Measurements from ENCODE around the gene CFAP91. TPM values are rescaled to one million over a fixed set of nuclear protein-coding genes. Genes with fewer than 3 reads are reported as not detected.

The CFAP91 gene
- total RNA-seq, 2 donors from 2014 or later: 21.5 to 47.8 TPM

DNA sequence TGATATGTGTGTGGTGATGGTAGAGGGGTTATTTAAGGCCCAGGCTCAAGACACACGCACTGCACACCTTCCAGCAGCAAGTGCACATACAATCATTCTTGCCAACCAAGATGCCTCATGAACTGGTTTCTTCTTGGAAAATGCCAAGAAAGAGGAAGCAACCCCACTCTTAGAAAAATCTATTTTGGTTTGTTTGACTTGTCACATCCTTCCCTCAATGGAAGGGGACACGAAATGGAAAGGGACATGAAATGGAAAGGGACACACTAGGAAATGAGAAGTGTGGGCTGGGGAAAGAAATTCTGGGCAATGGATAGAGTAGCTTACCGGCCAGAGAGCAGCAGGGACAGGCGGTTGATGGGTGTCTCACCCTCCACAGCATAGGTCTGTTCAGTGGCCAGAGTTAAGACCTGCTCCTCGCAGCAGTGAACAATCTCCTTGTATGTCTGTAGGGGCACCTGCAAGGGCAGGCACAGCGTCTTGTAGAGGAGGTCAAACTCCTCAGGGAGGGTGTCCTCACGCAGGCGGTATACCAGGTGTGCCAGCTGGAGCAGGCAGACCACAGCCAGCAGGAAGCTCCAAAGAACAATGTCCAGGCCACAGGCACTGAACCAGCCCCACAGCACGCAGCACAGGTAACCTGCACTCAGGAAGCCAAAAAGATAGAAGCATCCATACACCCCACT, 43.1 kb upstream of the CFAP91 start:
- Histone ChIP-seq H3K27me3 (no peaks in the 10 kb centered on the region), H3K4me1 (peaks cover 11% of the 10 kb centered on the region), H3K4me3 (no peak overlapping the region), H3K36me3 (replicated peaks in 1 of 2; ENCODE audit: insufficient read depth in 1 of 2, low read depth in 2 of 2) (no peaks in the 10 kb centered on the region), H3K9me3 (no peaks in the 10 kb centered on the region), H3K27ac (no peak overlapping the region)
- ATAC-seq: no peak
- intact Hi-C loops (cut with DNase I): no loop called here
- TF ChIP-seq, protein P1, sequence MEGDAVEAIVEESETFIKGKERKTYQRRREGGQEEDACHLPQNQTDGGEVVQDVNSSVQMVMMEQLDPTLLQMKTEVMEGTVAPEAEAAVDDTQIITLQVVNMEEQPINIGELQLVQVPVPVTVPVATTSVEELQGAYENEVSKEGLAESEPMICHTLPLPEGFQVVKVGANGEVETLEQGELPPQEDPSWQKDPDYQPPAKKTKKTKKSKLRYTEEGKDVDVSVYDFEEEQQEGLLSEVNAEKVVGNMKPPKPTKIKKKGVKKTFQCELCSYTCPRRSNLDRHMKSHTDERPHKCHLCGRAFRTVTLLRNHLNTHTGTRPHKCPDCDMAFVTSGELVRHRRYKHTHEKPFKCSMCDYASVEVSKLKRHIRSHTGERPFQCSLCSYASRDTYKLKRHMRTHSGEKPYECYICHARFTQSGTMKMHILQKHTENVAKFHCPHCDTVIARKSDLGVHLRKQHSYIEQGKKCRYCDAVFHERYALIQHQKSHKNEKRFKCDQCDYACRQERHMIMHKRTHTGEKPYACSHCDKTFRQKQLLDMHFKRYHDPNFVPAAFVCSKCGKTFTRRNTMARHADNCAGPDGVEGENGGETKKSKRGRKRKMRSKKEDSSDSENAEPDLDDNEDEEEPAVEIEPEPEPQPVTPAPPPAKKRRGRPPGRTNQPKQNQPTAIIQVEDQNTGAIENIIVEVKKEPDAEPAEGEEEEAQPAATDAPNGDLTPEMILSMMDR (IDR thresholded peaks at IDR 0.05): no peak
- no peak for TF ChIP-seq POLR2A (IDR thresholded peaks at IDR 0.05)
- DNase-seq: no peak
- WGBS, 2 donors: 79 to 92% methylated on average over 8 to 9 of the region's 9 CpGs

DNA sequence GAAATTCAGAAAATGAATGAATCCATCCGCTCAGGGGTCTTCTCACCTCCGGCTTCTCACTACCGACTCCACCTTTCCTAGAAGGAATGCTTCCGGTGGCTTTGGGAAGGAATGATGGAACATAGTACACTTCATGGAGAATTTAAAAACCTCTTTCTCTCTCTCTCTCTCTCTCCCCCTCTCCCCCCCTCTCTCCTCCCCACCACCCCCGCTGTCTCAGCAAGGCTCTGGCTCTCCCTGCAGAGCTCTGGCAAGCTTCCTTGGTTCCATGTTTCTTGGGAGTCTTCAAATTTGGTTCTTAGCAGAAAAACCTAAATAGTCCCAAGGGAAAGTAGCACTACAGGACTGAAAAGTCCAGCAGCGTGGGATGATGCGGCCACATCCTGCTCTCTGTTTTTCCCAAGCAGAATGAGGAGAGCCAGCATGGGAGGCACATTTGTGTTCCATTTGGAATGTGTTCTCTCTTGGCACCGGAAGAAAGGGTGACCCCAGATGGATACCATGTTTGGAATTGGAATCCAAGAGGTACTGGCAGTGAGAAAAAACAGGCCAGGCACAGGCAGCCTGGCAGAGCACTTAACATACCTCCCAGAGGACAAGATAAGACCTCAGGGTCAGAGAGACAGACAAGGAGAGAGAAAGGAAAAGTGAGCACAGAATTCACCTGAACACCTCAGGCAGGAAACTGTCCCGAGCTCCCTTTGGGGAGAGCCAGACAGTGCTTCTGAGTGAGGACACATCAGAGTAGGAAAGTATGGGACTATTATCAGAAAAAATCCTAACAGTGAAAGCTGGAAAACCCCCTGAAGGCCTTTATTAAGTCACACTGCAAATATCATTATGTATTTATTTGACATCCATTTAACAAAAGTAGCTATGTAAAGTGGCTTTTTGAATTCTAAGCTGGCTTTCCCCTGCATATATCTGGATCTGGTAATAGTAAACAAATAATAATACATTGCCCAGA, 42.1 kb upstream of the CFAP91 start, which contains the start of gene POPDC2:
TSS of gene POPDC2 (minus strand) at position 116 of the 967 bp plus-strand sequence. CDS start 166 bp downstream, outside the sequence.
- H3K27me3 ChIP-seq: no peaks in the 10 kb centered on the region
- intact Hi-C loops (cut with DNase I): no loop called here
- no peak within 1 kb of the TSS for H3K4me3 ChIP-seq
- no peaks in the 10 kb centered on the region for H3K9me3 ChIP-seq
- TF ChIP-seq POLR2A (IDR thresholded peaks at IDR 0.05): no peak
- TF ChIP-seq, protein P1 (IDR thresholded peaks at IDR 0.05): no peak
- H3K4me1 ChIP-seq: peaks cover 11% of the 10 kb centered on the region
- peak; percentile 27 for ATAC-seq
- WGBS, 2 donors: 69 to 81% methylated on average over 9 of the region's 9 CpGs
- H3K27ac ChIP-seq: peak within 1 kb of the TSS in 1 of 4 donors; percentile 19
- no peaks in the 10 kb centered on the region for H3K36me3 ChIP-seq (replicated peaks in 1 of 2; ENCODE audit: insufficient read depth in 1 of 2, low read depth in 2 of 2)
- DNase-seq: no peak

DNA sequence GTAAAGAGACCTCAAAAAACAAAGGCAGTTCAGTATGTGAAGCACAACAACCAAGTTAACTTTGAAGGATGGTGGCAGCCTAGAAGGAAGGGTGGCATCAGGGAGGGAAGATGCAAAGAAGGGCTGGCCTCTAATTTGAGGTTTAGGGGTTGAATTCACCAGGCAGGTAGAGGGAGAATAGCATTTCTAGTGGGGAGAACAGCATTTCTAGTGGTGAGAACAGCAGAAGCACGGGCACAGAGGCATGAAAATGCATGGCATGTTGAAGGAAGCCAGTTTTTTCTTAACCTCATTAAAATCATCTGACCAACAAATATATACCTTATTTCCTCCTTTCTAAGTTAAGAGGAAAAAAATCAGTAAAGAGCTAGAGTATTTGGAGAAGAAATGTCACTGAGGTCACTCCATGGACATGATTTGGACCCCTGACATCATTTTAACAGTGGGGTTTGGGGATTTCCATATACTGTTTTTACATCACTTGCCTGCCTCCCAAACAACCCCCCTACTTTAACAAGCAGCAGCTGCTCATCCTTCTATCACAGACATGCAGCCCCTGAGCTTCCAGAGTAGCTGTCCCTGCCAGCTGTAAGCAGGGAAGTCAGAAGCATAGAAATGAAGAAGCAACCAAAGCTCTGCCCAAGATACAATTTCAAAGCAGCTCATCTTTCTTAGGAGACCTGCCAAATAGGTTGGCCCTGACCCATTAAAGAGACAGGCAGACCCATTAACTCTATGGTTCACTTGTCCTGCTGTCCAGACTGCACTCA, 40.0 kb upstream of the CFAP91 start:
- no peak overlapping the region for H3K4me3 ChIP-seq
- no peak overlapping the region for H3K27ac ChIP-seq
- ATAC-seq (no peak), DNase-seq (no peak)
- H3K36me3 ChIP-seq (replicated peaks in 1 of 2; ENCODE audit: insufficient read depth in 1 of 2, low read depth in 2 of 2): no peaks in the 10 kb centered on the region
- WGBS, 2 donors: 64 to 81% methylated on average over 1 of the region's 1 CpG
- no peaks in the 10 kb centered on the region for H3K27me3 ChIP-seq
- H3K9me3 ChIP-seq: no peaks in the 10 kb centered on the region
- intact Hi-C loops (cut with DNase I): no loop called here
- H3K4me1 ChIP-seq: peaks cover 11% of the 10 kb centered on the region
- TF ChIP-seq POLR2A (IDR thresholded peaks at IDR 0.05): no peak
- TF ChIP-seq, protein P1 (IDR thresholded peaks at IDR 0.05): no peak

DNA sequence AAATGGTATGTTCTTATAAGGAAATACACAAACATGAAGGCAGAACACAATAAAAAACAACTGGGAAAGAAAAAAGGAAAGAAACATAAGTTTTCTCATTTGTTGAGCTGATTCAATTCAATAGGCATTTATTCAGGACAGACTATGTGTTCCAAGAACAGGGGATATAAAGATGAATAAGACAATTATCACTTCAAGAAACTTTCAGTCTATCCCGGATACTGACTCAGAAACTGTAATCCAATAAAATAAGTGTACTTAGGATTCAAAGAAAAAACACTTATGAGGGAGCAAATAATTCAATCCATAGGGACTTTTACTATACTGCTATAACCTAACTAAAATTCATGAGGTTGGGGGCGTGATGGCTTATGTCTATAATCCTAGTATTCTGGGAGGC, 38.9 kb upstream of the CFAP91 start:
- Histone ChIP-seq H3K27me3 (no peaks in the 10 kb centered on the region), H3K36me3 (replicated peaks in 1 of 2; ENCODE audit: insufficient read depth in 1 of 2, low read depth in 2 of 2) (peaks cover 0 to 3% of the 10 kb centered on the region in 2 donors), H3K27ac (no peak overlapping the region), H3K4me3 (no peak overlapping the region), H3K4me1 (peaks cover 11% of the 10 kb centered on the region), H3K9me3 (no peaks in the 10 kb centered on the region)
- WGBS, 2 donors: 79 to 87% methylated on average over 2 of the region's 2 CpGs
- DNase-seq (no peak), ATAC-seq (no peak)
- TF ChIP-seq, protein P1 (IDR thresholded peaks at IDR 0.05): no peak
- no peak for TF ChIP-seq POLR2A (IDR thresholded peaks at IDR 0.05)
- intact Hi-C loops (cut with DNase I): no loop called here

Data from body of pancreas (tissue), 4 donors.